ENCODE results near the gene IDE.

The IDE gene

GRCh38 chr10:92530891-92531535 lies 42.9 kb downstream of the IDE start:
- no peak for DNase-seq (ENCODE audit: low read depth, low spot score)
- H3K4me3 ChIP-seq (ENCODE audit: low read depth, low read length) = no peak overlapping the region
- TF ChIP-seq CTCF (IDR thresholded peaks at IDR 0.05; ENCODE audit: low read depth, low read length) = no peak
- in situ Hi-C loops (cut with HindIII; ENCODE audit: low sequenced_read_pairs) = no loop called here

- in situ Hi-C loops (cut with HindIII; ENCODE audit: low sequenced_read_pairs) = no loop called here
- TF ChIP-seq CTCF (IDR thresholded peaks at IDR 0.05; ENCODE audit: low read depth, low read length) = no peak
- H3K4me3 ChIP-seq (ENCODE audit: low read depth, low read length) = no peak overlapping the region
- no peak for DNase-seq (ENCODE audit: low read depth, low spot score)
These were observed 43.5 kb downstream of the IDE start for GRCh38 chr10:92530421-92530820.

GRCh38 chr10:92527716-92528115 lies 46.2 kb downstream of the IDE start:
- H3K4me3 ChIP-seq (ENCODE audit: low read depth, low read length) = no peak overlapping the region
- no peak for TF ChIP-seq CTCF (IDR thresholded peaks at IDR 0.05; ENCODE audit: low read depth, low read length)
- DNase-seq (ENCODE audit: low read depth, low spot score) = no peak
- in situ Hi-C loops (cut with HindIII; ENCODE audit: low sequenced_read_pairs) = no loop called here

GRCh38 chr10:92523639-92524038 lies 50.3 kb downstream of the IDE start:
- no peak for DNase-seq (ENCODE audit: low read depth, low spot score)
- TF ChIP-seq CTCF (IDR thresholded peaks at IDR 0.05; ENCODE audit: low read depth, low read length) = no peak
- no peak overlapping the region for H3K4me3 ChIP-seq (ENCODE audit: low read depth, low read length)
- in situ Hi-C loops (cut with HindIII; ENCODE audit: low sequenced_read_pairs) = no loop called here

GRCh38 chr10:92517034-92517655 lies 56.7 kb downstream of the IDE start:
- TF ChIP-seq CTCF (IDR thresholded peaks at IDR 0.05; ENCODE audit: low read depth, low read length) = peak; percentile 72
- in situ Hi-C loops (cut with HindIII; ENCODE audit: low sequenced_read_pairs) = no loop called here
- DNase-seq (ENCODE audit: low read depth, low spot score) = peak; percentile 77

GRCh38 chr10:92508866-92509265 lies 65.0 kb downstream of the IDE start:
- TF ChIP-seq CTCF (IDR thresholded peaks at IDR 0.05; ENCODE audit: low read depth, low read length) = no peak
- in situ Hi-C loops (cut with HindIII; ENCODE audit: low sequenced_read_pairs) = no loop called here
- no peak overlapping the region for H3K4me3 ChIP-seq (ENCODE audit: low read depth, low read length)
- DNase-seq (ENCODE audit: low read depth, low spot score) = no peak

More at GRCh38 chr10:92517034-92517655, 56.7 kb downstream of the IDE start:
- H3K4me3 ChIP-seq (ENCODE audit: low read depth, low read length) = no peak overlapping the region
